DMS153 treated with DMSO at 0.1 percent for 48 hours (cell line): Measurements from ENCODE around the gene FARS2.
"Not testable (repeated sequence)": the region's sequence is repeated elsewhere in the genome, so short reads cannot be mapped to it uniquely, and the experiment has no call there.

Source experiments
- DNase-seq: peaks from one replicate; lab custom pipeline; 2025; ENCODE audit not compliant: unreplicated experiment; lab: John Stamatoyannopoulos, UW

The FARS2 gene

DNA sequence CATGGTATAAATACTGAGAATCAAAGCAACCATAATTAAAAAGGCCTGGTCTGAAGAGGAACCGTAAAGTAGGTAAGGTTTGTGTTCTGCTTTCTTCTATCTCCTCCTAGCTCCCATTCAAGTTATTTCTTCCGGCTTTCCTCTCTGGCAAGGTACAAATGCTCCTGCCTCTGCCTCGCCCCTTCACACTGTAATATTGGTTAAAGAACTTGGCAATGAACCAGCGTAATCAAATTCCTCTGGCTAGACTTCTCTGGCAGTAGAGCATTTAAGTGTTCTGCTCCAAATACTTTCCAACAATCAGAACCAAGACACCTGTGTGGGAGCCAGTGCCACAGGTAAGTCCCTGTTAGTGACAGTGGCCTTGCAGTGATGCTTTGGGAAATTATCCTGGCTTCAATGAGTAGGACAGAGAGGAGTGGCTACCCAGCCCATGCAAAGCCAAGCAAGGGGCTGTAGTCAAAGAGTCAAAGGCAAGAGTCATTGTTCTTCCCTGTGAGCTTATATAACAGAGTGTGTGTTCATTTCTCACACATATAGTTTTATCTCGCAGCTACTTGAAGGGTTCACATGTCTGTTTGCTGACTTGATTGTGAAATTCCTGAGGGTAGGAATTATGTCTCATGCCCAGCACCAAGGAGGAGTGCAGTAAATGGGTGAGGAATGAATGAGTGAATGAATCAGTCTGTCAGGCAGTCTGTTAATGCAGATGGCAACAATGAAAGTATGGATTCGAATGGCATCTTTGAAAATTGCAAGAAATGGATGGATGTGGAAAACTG is 416.1 kb downstream of the FARS2 start:
- DNase-seq: no peak

DNA sequence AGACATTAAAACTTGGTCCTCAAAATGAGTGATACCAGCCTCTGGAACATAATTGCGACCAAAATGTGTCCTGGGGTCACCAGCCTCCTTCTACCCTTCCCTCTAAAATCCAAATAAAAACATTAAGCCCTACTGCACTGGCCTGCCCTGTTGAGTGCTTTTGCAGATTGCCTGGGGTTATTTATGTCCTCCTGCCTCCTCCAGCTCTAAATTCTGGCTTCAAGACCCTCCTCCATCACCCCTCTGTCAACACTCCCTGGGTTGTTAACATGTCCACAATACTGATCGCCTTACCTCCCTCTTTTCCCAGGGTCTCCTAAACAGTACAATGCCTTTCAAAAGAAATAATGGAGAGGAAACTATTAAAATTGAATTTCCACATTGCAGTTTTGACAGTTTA is 418.0 kb downstream of the FARS2 start:
- DNase-seq: no peak

DNA sequence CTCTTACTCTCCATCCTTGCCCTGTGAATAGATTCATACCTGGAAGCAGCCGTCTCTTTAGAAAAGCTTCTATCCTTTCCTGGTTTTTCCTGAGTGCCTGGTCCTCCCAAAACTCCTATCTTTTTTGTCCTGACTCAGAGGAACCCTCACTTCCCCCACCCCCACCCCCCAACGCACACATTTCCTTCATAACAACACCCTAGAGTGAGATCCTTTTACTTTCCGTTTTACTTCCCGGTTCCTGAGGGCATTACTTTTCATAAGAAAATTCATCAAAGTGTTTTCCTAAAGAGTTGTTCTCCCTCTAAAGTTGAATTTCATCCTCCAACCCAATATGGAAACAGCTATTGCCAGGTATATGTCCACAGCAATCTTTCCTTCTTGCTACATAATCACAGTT is 418.4 kb downstream of the FARS2 start:
- no peak for DNase-seq

DNA sequence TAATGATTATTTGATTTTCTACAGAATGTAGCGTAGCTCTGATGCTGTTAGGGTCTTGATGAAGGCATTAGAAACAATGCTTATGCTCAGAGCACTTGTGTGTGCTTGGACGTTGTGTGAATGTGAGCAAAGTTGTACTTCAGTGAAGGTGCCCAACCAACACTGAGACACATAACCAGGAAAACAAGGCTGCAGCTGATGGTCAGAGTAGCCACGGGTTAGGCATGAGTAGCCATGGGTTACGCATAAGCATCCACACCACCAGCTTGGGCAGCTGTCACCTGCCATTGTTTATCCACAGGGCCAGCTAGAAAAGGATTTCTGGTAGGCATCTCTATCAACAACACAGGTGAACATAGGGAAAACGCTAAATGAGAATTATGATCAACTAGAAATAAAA is 418.8 kb downstream of the FARS2 start:
- DNase-seq: no peak

DNA sequence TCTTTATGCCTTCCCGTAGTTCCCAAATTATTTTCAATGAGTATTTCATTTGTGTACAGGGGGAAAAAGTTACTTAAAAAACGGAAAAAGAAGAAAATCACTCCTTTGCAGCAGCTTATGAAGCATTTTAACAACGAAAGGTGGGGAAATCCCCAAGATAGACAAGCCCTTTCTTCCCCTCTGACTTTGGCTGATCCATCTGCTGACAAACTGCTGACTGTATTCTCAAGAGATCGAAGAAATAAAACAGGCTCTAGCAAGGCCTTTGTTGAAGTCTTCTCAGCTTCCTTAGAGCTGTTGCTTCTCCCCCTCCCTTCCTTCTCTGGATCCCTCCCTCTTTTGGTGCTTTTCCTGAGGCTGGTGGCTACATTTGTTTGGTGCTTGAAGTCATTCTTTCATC is 420.2 kb downstream of the FARS2 start:
- no peak for DNase-seq

DNA sequence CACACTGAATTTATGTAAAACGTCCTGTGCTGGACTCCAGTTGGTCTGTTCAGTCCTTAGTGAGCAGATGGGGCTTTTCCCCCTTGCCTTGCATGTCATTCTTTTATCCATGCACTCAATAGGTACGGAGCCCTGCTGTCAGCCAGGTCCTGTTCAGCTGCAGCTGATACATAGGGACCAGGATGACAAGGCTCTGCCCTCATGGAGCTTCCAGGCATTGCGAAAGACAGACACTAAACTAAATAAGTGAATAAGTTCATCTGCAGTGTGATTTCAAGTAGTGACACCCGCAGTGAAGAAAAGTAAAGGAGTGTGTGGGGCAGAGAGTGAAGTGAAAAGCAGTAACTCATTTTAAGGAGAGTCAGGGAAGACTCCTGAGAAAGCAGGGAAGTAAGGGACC is 421.2 kb downstream of the FARS2 start:
- no peak for DNase-seq

DNA sequence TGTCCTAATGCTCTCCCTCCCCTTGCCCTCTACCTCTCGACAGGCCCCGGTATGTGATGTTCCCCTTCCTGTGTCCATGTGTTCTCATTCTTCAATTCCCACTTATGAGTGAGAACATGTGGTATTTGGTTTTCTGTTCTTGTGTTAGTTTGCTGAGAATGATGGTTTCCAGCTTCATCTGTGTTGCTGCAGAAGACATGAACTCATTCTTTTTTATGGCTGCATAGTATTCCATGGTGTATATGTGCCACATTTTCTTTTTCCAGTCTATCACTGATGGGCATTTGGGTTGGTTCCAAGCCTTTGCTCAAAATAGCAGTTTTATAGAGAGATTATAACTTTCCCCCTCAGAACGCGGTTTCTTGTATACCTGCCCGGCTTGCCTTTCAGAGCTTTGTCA is 422.4 kb downstream of the FARS2 start:
- DNase-seq: not testable (repeated sequence)

DNA sequence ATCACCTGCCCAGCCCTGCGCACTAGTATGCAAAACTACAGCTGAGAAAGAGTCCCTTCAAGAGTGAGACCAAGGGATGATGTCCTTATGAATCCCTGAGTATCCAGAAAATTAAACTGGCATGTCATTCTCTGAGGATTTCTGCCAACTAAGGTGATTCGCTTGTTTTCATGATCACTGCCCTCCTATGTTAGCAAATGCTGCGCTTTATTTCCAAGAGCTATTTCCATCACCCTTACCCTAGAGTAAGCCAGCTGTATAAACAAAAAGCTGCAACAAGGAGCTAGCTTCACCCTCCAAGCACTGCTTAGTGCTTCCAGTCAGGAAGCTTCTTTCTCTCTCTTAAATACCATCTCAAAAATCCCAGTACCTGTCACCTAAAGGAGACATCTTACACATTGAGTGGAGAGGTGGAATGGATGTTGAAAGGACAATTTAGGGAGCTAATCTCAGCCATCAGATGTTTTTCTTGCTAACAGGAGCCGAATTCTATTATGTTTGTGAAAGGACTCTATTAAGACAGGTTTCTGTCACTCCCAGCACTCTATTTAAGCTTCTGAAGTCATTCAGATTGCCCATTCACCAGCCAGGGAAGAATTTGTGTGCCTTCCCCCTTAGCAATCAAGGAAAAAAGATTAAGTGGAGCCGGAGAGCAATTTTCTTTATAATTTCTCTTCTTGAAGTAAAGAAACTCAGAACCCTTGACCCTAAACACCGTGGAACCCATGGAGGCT is 423.2 kb downstream of the FARS2 start:
- DNase-seq: no peak

DNA sequence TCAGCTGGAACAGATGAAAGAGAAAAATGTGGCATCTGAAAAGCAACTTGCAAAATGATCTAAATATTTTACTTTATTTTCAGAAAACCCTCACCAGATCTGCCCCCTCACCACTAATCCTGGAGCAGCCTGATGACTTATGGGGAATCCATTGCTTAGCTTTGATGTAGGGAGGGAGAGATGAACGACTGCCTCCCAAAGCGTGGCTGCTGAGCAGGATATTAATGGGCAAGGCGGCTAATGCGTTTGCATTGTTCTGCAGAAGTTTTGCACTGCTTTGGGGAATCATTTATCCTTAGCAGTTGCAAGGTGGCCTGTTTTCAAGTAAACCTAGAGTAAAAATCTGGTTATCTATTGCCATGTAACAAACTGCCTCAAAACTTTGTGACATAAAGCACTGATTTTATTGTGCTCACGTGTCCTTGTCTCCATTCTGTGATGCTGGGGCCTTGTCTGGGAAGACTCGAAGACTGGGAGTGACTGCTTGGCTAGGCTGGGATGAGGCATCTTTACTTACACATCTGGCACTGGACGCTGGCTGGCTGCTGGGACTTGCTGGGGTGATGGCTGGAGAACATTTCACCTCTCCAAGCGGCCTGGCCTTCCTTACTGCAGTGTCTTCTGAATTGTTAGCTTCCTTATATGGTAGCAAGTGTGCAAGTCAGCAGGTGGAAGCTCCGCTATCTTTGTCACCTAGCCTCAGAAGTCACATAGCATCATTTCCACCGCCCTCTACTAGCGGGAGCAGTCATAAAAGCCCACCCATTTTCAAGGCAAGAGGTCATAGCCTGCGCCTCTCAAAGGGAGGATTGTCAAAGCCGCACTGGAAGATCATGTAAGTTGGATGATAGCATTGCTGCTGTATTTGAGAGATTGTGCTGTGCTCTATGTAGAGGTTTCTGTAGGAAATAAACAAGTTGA is 432.2 kb downstream of the FARS2 start:
- no peak for DNase-seq

DNA sequence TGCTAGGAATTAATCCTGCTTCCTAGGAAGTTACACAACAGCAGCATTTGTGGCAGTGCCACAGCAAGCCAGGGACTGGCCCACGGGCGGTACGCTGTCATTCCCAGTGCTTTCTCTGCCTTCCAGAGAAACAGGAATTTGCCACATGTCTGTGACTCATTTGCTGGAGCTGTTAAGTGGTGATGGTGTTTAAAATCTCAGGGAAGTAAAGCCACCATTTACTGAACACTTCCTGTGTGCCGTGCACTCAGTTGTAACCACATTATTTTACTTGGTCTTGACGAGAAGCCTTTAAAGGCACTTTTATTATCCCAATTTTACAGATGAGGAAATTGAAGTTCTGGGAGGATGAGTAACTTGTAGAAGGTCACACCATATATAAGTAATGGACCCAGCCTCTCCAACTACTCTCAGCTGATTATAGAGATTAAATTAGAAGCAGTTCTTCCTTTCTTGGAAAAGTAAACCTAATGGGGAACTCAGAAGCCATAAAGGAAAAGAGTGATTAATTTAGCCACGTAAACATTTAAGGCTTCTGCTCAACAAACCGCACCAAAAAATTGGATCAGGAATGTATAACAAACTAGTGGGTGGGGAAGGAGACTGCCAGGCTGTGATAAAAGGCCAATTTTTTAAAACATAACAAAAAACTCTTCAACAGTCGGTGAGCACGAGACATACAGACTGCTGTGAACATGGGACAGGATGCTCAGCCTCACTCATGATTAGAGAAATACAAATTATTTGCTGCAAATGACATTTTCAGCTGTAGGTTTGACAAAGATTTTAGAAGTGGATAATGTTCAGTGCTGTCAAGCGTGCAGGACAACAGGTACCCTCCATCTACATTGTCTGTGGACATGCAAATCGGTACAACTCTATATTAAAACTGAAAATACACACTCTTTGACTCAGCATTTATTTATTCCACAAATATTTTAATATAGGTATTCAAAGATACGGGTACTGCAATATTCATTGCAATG is 434.2 kb downstream of the FARS2 start:
- no peak for DNase-seq

DNA sequence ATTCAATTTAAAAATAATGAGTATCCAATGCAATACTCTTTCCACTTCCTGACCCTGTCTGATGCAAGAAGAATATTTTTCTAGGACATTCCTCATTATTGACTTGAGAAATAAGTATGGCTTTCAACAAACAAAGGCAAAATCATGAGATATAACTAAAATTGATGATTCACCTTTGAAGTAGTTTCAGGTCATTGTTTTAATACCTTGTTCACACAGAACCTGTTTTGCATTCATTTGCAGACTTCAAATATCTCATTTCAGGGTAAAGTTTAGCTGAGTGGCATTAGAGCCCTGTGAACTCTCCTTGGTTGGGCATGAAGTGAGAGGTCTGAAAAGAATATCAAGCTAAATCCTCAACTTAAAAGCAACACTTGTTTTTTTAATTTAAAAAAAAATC is 436.2 kb downstream of the FARS2 start:
- DNase-seq: no peak

DNA sequence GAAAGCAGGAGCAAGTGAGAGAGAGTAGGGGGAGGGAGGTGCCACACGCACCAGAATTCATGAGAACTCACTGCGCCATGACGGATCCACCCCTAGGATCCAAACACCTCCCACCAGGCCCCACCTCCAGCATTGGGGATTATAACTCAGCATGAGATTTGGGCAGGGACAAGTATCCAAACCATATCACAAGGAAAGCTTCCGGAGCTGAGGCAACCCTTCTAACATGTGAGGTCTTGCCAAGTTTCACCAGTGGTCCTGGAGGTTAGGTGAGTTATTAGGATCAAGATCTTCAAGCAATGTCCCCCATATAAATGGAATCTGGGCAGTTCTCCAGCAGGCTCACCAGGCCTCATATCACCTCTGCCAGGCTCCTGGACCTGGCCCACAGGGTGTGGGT is 437.0 kb downstream of the FARS2 start:
- DNase-seq: no peak

DNA sequence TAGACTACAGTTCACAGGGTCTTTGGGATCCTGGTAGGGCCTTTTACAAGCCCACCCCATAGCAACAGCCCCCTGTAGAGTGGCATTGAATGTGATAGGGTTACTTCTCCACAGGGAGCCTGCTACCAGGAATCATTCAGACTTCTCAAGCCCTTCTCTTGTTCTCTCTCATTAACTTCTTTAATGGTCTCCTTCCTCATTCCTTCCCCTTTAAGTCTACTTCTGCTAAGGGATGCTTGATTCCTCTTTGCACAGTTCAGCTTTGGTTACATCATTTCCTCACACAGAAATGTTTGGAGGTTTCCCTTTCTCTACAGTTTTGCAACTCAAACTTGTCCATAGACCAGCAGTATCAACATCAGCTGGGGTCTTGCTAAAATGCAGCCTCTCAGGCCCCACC is 437.8 kb downstream of the FARS2 start:
- not testable (repeated sequence) for DNase-seq

DNA sequence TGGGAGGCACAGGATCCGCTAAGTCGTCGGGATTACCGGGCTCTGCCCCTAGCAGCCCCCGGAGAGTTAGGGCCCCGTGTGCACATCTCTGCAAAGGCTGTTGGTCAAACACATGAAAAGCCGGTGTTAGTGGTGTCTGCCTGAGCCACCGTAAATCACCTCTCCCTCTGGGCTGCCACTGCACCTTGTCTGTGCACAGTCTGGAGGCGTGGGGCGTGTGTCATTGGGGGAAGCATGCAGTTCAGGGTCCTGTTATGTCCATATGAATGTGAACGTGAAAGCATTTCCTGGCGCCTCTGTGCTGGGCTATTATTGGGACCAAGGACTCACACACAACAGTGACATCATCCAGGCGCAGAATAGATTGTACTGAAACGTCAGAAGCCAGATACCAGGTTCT is 439.9 kb downstream of the FARS2 start:
- DNase-seq: no peak

DNA sequence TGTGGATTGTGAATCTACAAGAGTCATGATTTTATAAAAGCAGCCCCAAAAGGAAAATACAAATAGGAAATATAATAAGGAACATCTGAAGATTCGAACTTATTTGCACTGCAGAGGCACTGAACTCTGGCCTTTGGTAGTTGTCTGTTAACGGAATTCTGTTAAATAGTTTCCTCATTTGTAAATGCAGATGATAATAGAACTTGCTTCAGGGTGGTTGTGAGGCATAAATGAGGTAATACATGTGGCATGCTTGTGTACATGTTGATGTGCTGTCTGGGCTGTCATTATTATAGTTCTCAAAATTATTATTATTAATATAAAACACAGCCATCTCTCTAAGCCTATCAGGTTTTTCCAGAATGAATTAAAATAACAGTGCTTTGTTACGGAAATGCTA is 443.4 kb downstream of the FARS2 start:
- DNase-seq: no peak

DNA sequence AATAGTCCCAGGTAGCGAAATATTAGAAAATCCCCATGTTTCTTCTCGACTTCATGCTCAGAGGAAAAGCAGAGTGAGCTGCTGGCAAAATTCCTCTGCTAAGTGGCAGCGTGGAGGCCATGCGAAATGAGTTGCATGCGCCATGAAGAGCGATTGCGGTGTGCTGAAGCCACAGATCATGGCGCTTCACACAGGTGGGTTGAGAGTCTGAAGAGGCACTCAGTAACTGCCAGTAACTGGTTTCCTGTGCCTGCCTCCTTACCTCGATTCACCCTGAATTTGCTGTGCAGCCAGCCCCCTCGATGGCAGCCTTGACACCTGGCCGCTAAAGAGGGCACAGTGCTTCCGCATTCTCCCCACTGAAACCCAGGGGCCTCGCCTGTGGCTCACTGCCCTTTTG is 443.9 kb downstream of the FARS2 start:
- DNase-seq: no peak

DNA sequence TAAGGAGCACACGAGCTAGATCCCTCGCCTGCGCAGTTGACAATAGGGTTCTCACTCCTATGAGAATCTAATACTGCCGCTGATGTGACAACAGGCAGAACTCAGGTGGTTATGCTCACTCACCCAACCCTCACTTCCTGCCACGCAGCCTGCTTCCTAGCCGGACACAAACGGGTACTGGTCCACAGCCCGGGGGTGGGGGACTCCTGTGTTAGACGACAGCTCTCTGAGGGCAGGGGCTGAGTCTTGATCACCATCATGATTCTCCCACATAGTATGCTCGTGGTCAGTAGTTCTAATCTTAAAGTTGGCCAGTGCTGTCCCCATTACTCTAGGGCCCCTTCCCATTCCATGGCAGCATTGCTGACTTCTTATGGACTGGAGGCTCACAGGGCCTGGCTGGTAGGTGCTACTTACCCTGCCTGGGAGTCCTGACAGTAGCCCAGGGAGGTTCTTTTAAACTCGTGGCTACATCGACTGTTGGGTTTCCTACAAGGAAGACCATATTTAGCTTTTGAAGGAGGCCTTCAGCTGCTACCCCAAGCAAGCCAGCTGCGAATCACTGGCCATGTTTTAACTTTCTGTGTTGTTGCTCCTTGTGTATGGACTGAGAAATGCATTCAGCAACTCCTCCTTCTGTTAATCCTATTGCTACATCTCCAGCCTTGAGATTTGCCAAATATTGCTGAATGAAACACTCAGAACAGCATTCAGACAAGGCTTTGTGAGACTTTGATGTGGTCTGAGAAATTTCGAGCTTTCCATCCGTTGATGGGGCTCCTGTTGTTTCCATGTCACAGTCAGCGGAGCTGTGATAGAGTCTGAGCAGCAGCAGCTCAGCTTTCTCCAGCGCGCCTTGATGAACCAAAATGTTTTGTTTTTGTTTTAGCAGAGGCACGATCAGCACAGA is 445.1 kb downstream of the FARS2 start:
- DNase-seq: no peak

DNA sequence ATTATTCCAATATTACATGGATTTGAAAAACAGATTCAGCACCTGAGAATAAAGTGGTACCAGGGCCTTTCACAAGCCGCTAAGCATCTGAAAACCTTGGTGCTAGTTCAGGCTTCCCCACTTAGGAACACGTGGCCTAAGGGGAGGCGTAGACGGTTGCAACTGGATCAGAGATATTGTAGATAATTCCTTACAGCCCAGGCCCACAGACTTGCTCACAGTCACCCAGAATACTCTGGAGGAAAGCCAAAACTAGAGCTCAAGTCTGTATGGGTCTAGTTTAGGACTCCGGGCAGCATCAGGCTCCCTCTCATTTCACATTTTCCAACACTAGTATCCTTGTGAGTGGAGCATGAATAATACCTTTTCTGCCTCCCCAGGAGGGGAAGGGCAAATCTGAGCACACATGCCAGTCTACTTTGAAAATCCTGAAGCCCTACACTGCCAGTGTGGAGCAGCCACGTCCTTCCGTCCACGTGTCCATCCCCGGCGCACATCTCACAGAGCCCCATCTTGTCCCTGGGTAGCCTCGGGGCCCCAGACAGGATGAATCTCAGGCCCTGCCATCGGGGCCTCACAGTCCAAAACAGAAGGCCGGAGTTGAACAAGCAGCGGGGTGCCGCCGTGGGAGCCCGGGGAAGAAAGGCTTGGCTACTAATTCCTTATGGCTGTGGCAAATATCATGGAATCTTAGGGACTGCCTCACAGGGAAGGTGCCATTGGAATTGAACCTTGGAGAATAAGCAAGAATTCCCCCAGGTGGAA is 446.1 kb downstream of the FARS2 start:
- no peak for DNase-seq

DNA sequence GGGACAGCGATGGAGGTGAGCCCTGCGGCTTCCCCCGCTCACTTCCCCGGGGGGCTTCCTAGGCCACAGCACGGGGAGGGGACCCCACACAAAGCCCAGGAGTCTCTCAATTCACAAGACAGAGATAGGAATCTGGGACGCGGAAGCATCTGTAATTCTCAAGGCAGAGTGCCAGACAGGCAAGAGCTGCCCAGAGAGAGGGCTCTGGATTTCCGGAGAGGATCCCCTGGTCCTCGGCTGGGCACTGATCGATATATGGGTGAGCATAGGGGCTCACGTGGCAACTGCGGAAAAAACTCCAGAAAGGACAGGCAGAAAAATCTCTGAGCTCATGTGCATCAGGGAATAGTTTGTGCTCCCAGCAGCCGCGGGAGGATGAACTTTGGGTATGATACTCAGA is 449.2 kb downstream of the FARS2 start:
- no peak for DNase-seq
